ENCODE data around the gene OLIG3. TPM values are rescaled to one million over a fixed set of nuclear protein-coding genes. Genes with fewer than 3 reads are reported as not detected.

The OLIG3 gene
- total RNA-seq (2014; rRNA removed; shearing (Covaris generic)) = not detected in 2 replicates

DNA sequence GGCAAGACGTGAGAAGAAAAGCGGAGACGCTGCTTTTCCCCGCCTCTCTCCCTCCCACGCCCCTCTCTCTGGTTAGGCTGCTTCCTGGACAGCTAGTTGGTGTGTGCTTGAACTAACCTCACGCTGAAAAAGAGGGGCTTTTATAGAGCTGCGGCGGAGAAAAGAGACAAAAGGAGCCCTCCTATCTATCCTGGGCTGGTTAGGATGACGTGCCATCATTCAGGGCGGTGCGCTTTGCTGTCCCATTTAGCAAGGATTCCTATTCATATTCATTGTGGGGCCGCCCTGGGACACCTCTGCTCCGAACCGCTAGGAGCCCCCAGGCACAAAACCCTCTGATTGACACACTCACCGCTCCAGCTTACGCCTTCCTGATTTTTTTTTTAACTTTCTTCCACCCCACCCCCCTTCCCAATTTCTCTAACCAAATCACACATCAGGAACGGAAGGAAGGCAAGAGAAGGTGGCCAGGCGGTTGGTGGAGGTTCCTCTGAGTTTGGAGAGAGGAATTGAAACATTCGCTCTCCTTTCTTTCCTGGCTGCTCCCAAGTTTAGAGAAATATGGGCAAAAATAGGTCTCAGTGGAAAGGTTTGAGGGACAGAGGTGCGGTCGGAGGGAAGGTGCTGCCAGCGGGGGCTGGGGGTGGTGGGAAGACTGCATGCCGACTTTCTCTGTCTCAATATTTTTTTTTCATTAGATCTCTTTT lies at the start of gene OLIG3:
Gene OLIG3, minus strand, starts transcription at position 114 of the 707 bp plus-strand sequence. CDS start 224 bp downstream, outside the sequence.
- no peak within 1 kb of the TSS for H3K27ac ChIP-seq
- no peak for DNase-seq
- H3K9me3 ChIP-seq (replicated peaks) = no peaks in the 10 kb centered on the region
- H3K36me3 ChIP-seq = no peaks in the 10 kb centered on the region
- H3K4me3 ChIP-seq = no peak within 1 kb of the TSS
- no peaks in the 10 kb centered on the region; the same call in 1 of the 2 replicates for H3K27me3 ChIP-seq
- no peaks in the 10 kb centered on the region for H3K4me1 ChIP-seq

DNA sequence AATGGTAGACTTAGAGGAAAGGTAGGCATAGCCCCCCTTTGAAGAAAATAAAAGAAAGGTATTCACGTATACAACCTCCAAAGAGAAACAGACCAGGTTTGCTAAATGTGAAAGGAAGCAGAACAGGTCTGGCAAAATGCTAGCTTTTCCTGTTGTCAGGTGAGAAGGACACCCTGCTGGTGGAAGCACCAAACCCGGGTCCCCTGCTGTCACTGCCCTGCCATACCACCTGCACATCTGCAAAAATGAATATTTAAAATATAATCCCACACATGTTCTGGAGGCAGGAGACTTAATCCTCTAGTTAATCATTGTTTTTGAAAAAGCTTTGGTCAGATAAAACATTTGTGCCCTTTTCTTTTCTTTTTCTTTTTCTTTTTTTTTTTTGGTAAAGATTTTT lies 48.9 kb upstream of the OLIG3 start:
- H3K4me3 ChIP-seq = no peak overlapping the region
- H3K27me3 ChIP-seq = no peaks in the 10 kb centered on the region
- H3K27ac ChIP-seq = no peak overlapping the region
- no peaks in the 10 kb centered on the region for H3K9me3 ChIP-seq (replicated peaks)
- no peak for DNase-seq
- H3K4me1 ChIP-seq = no peaks in the 10 kb centered on the region
- no peaks in the 10 kb centered on the region for H3K36me3 ChIP-seq

DNA sequence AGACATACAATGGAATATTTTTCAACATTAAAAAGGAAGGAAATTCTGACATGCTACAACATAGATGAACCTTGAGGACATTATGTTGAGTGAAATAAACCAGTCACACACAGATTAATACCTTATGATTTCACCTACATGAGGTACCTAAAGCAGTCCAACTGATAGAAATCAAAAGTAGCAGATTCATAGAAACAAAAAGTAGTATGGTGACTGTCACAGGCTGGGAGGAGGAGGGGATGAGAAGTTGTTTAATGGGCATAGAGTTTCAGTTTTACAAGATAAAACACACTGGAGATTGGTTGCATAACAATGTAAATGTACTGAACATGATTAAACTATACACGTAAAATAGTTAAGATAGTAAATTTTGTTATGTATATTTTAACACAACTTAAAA lies 48.5 kb upstream of the OLIG3 start:
- H3K9me3 ChIP-seq (replicated peaks) = no peaks in the 10 kb centered on the region
- H3K4me1 ChIP-seq = no peaks in the 10 kb centered on the region
- H3K4me3 ChIP-seq = no peak overlapping the region
- no peak overlapping the region for H3K27ac ChIP-seq
- H3K27me3 ChIP-seq = no peaks in the 10 kb centered on the region
- H3K36me3 ChIP-seq = no peaks in the 10 kb centered on the region
- no peak for DNase-seq

- DNase-seq = no peak
- H3K4me1 ChIP-seq = no peaks in the 10 kb centered on the region
Observed at GRCh38 chr6:137541534-137542063, 47.4 kb upstream of the OLIG3 start.

GRCh38 chr6:137536104-137536773 lies 42.0 kb upstream of the OLIG3 start:
- no peak for DNase-seq
- Histone ChIP-seq H3K27me3 (no peaks in the 10 kb centered on the region), H3K4me1 (no peaks in the 10 kb centered on the region), H3K36me3 (no peaks in the 10 kb centered on the region), H3K9me3 (replicated peaks) (no peaks in the 10 kb centered on the region), H3K4me3 (no peak overlapping the region), H3K27ac (no peak overlapping the region)

More at GRCh38 chr6:137541534-137542063, 47.4 kb upstream of the OLIG3 start:
- no peaks in the 10 kb centered on the region for H3K9me3 ChIP-seq (replicated peaks)
- H3K27ac ChIP-seq = no peak overlapping the region
- H3K27me3 ChIP-seq = no peaks in the 10 kb centered on the region
- H3K4me3 ChIP-seq = no peak overlapping the region
- H3K36me3 ChIP-seq = no peaks in the 10 kb centered on the region

DNA sequence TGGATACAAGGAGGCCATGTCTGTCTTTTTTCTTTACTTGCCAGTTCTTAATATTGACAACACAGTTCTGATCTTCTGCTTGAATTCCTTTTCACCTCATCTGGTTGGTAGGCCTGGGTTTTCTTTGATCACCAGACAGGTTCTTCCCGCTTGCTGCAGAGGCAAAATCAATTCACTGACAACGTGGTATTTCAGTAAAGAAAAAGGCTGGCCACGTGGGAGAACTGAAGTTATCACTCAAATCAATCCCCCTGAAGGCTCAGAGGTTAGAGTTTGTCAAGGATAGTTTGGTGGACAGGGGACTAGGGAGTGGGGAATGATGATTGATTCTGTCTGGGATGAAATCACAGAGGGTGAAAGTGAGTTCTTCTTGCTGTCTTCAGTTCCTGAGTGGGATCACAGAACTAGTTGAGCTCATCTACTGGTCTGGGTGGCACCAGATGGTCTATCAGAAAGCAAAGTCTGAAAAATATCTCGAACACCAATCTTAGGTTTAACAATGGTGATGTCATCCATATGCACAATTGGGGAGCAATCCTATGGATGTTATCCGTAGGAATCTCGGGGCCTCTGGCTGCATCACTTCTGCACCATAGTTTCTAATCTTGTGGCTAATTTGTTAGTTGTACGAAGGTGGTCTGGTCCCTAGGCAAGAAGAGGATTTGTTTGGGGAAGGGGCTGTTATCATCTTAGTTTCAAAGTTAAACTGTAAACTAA lies 37.3 kb upstream of the OLIG3 start:
- H3K27ac ChIP-seq = no peak overlapping the region
- no peak for DNase-seq
- no peak overlapping the region for H3K4me3 ChIP-seq
- no peaks in the 10 kb centered on the region for H3K27me3 ChIP-seq
- H3K9me3 ChIP-seq (replicated peaks) = no peaks in the 10 kb centered on the region; the same call in 1 of the 2 replicates
- H3K4me1 ChIP-seq = no peaks in the 10 kb centered on the region
- H3K36me3 ChIP-seq = no peaks in the 10 kb centered on the region

- Histone ChIP-seq H3K36me3 (no peaks in the 10 kb centered on the region), H3K4me3 (no peak overlapping the region), H3K27me3 (no peaks in the 10 kb centered on the region), H3K27ac (no peak overlapping the region), H3K9me3 (replicated peaks) (no peaks in the 10 kb centered on the region; the same call in 1 of the 2 replicates), H3K4me1 (no peaks in the 10 kb centered on the region)
- DNase-seq = no peak
Observed at GRCh38 chr6:137530404-137530803, 36.2 kb upstream of the OLIG3 start.

DNA sequence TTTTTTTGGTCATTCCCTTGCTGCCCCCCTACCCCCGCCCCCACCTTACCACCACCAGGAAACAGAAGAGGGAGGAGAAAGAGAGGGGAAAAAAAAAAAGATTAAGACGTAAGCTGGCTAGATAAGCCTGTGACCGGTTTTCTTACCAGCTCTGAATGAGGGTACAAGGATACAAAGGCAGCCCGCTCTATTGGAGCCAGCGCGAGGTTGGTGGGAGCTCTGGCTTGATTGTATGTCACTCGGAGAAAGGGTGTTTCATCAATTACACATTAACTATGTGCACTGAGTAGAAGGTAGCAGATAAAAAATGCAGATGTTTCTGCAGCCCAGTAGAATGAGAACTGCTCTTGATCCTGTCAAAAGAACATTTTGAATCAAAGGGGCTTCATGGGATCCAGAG lies 28.6 kb upstream of the OLIG3 start:
- no peaks in the 10 kb centered on the region; the same call in 1 of the 2 replicates for H3K9me3 ChIP-seq (replicated peaks)
- H3K27me3 ChIP-seq = no peaks in the 10 kb centered on the region; the same call in 1 of the 2 replicates
- H3K4me3 ChIP-seq = no peak overlapping the region
- no peak overlapping the region for H3K27ac ChIP-seq
- no peaks in the 10 kb centered on the region for H3K36me3 ChIP-seq
- no peaks in the 10 kb centered on the region for H3K4me1 ChIP-seq
- no peak for DNase-seq

GRCh38 chr6:137522198-137522798 lies 28.1 kb upstream of the OLIG3 start:
- no peak for DNase-seq
- no peaks in the 10 kb centered on the region for H3K36me3 ChIP-seq
- H3K9me3 ChIP-seq (replicated peaks) = no peaks in the 10 kb centered on the region; the same call in 1 of the 2 replicates
- no peak overlapping the region for H3K27ac ChIP-seq
- H3K27me3 ChIP-seq = no peaks in the 10 kb centered on the region; the same call in 1 of the 2 replicates
- H3K4me1 ChIP-seq = no peaks in the 10 kb centered on the region
- no peak overlapping the region for H3K4me3 ChIP-seq

GRCh38 chr6:137520520-137520919 lies 26.3 kb upstream of the OLIG3 start:
- Histone ChIP-seq H3K9me3 (replicated peaks) (no peaks in the 10 kb centered on the region), H3K27ac (no peak overlapping the region), H3K27me3 (no peaks in the 10 kb centered on the region; the same call in 1 of the 2 replicates), H3K4me3 (no peak overlapping the region), H3K36me3 (no peaks in the 10 kb centered on the region), H3K4me1 (no peaks in the 10 kb centered on the region)
- DNase-seq = no peak

- H3K27ac ChIP-seq = no peak overlapping the region
- no peaks in the 10 kb centered on the region for H3K9me3 ChIP-seq (replicated peaks)
- H3K4me1 ChIP-seq = no peaks in the 10 kb centered on the region
- DNase-seq = no peak
- H3K36me3 ChIP-seq = no peaks in the 10 kb centered on the region
- H3K4me3 ChIP-seq = no peak overlapping the region
- no peaks in the 10 kb centered on the region; the same call in 1 of the 2 replicates for H3K27me3 ChIP-seq
Observed at GRCh38 chr6:137519629-137520176, 25.5 kb upstream of the OLIG3 start.

DNA sequence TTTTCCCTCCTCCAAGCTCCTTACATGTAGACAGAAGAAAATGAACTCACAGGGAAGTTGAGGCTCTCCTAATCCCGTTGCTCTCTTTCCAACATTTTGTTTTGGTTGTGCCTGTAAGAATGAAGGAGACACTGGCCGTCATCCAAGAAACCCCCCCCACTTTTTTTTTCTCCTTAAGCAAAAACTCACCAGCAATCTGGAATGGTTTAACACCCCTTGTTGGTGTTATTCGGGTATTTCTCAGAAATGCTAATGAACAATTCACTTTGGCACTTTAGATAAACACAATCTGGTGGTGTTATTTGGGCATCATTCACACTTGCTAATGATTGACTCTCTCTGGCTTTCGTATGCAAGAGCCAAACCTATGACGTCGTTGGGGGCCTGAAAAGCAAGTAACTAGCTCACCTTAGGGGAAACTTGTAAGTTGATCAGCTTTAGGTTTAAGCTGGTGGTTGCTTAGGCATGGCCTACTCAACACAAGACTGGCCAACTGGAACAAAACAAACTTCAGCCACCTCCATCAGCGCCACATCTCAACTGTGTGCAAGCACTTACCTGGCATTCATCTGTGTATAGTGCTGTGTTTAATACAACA lies 24.3 kb upstream of the OLIG3 start:
- Histone ChIP-seq H3K27ac (no peak overlapping the region), H3K9me3 (replicated peaks) (no peaks in the 10 kb centered on the region), H3K4me1 (no peaks in the 10 kb centered on the region), H3K36me3 (no peaks in the 10 kb centered on the region), H3K4me3 (no peak overlapping the region), H3K27me3 (peaks cover 4% of the 10 kb centered on the region; the same call in 1 of the 2 replicates)
- no peak for DNase-seq

DNA sequence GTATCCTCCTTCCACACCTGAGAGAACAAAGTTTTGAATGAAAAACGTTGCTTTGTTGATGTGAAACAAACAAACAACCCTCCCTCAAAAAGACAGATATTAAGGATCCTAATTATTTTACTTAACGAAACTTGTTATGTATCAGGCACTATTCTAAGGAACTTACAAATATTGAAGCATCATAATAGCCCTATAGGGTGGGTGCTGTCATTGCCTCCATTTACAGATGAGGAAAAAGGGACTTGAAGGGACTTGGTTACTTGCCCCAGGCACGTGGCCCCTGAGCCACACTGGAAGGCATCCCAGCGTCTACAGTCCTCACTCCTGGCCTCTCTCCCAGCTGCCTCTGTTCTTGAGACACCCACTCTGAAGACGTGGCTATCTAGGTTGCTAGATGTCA lies 20.2 kb upstream of the OLIG3 start:
- no peak overlapping the region for H3K27ac ChIP-seq
- no peak for DNase-seq
- H3K4me3 ChIP-seq = no peak overlapping the region
- peaks cover 11% of the 10 kb centered on the region for H3K27me3 ChIP-seq
- no peaks in the 10 kb centered on the region for H3K4me1 ChIP-seq
- H3K36me3 ChIP-seq = no peaks in the 10 kb centered on the region
- no peaks in the 10 kb centered on the region for H3K9me3 ChIP-seq (replicated peaks)

All from SJCRH30 (cell line).